CD4-positive, alpha-beta T cell treated with Interleukin-15 for 4 hours (primary cell): ENCODE results near the gene PCSK1.
"Not testable (repeated sequence)": the region's sequence is repeated elsewhere in the genome, so short reads cannot be mapped to it uniquely, and the experiment has no call there.

Source experiments
- DNase-seq: peaks from one replicate; pipeline ENCODE4 v3.0.0-alpha.2; 2020; ENCODE audit warnings: low spot score

PCSK1 gene

DNA sequence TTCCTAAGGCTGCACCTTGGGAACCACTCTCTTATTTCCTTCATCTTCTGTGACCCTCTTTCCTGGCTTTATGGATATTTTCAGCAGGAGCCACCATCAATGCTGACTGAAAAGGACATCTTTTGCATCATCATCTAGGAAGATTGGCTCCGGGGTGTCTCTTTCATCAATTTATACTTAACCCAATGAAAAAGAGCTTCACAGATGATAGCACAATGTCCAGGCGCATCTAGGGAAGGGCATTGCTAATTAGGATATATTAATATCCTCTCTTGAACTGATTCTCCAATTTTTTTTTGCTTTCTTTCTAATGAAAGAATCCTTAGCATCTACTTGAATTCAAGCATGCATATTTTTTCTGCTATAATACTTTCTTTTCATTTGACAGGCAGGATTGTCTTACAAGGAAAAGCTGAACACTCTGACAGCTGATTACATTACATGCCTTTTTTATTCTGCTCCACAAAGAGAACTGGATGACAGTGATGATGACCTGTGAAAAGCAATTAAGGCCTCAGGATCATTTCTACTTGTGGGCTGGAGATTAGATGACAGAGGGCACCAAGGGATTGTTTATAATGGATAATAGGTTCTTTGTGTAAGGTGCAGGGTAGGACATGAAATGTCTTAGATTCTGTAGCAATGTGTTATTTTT, 60.2 kb downstream of the PCSK1 start:
- DNase-seq = no peak

DNA sequence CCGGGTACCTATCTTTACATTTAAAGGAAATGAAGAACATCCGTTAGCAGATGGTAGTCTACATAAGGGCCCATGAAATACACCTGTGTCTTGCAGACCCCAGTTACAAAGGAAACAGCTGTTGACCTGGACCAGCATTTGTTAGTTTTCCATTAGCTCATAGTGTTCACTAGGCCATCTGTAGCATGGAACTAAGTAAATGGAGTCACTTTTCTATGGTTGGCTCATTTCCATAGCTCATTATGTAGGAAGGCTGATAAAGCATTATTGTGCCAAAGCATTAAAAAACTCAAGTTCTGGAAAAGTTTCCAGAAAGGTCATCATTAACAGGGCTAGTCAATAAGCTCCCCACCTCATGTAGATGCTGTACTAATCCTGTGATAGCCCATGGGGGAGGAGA, 62.1 kb downstream of the PCSK1 start:
- DNase-seq = no peak

DNA sequence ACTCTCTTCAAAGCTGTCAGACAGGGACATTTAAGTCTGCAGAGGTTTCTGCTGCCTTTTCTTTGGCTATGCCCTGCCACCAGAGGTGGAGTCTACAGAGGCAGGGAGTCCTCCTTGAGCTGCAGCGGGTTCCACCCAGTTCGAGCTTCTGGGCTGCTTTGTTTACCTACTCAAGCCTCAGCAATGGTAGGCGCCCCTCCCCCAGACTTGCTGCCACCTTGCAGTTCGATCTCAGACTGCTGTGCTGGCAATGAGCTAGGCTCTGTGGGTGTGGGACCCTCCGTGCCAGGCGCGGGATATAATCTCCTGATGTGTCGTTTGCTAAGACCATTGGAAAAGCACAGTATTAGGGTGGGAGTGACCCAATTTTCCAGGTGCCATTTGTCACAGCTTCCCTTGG, 65.7 kb downstream of the PCSK1 start:
- DNase-seq = not testable (repeated sequence)

DNA sequence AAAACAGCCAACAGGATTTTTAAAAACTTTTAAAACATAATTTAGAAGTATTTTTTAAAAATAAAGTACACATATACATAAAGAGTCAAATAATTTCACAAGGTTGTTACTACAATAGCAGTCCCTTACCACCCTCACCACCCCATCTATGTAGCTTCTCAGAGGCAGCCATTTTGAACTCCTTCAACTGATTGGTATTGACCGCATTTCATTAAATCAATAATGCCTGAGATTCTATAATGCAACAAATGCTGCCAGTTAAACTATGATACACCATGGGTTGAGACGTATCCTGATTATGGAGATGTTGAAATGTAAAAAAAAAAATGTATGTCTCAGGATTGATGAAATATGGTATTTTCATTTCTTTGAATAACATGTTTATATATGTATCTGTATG, 78.8 kb downstream of the PCSK1 start:
- no peak for DNase-seq

DNA sequence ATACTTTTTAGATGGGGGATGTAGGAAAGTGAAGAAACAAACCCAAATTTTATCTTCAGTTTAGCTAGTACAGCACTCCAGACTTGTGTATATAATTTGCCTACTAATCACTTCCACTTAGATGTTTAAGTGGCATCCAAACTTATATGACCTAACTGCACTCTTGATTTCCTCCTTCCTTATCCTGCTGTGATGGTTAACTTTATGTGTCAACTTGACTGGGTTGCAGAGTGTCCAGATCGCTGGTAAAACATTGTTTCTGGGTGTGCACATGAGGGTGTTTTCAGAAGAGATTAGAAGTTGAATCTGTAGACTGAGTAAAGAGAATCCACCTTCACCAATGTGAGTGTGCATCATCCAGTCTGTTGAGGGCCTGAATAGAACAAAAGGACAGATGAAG, 79.8 kb downstream of the PCSK1 start:
- DNase-seq = no peak

DNA sequence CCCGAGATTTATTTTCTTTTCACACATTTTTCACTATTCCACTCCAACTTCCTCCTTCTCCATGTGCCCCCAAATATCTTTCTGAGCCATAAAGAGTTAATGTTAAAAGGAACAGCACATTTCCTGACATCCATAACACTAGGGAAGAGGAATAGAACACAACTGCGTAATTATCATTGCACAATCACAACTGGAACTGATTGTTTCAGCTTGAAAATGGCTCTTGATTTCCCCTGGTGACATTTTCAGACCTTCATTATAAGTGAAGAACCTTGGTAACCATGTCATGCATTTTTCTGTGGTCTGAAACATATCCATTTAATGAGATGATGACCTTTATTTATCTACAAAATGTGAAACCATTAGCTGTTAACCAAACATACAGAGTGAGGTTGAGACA, 82.4 kb downstream of the PCSK1 start:
- no peak for DNase-seq

DNA sequence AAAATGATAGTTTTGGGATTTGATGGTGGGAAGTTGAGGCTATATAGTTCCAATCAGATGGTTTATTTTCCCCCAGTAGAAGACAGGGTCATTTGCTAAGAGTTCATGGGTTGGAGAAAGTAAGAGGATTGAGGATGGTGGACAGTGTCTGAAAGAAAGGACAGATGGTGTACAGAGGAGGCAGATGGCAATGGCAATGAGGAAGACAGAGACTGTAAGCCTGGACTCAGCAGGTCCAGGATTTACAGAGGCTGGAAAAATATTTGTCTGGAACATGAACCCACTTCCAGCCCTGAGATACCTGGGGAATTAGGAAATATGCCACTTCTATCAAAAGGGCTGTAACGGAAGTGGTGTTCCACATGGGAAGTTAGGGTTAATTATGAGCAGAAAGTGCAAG, 84.5 kb downstream of the PCSK1 start:
- DNase-seq = no peak

DNA sequence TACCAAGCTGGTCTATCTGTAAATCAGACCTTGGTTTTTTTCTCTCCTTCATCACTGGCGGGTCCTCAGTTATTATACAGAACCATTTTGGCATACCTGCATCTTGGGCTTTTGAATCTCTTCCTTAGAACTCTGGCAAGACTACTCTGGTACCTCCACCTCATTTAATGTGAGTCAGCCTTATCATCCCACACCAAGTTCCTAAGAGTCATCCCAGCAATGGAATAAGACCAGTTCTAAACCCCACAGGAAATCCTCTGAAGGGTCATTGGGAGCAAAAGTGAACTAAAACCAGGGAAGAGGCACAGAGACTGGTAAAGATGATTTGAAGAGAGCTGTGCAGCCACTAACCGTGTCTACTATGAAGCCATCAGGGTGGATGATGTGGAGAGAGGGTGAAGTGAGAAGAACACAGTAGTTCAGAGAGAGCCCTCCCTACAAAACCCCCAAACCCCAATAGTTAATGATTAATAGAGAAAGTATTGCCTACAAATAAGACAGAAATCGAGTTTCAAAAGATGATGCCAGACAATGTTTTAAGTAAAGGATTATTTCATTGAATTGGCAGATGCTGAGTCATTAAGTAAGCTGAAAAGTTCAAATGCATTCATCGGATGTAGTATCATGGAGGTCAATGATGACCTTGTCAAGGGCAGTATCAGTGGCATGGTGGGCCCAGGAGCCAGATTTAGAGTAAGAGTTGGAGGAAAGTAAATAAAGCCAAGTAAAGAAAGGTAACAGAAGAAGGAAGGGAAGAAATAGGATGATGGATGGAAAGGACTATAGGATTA, 85.4 kb downstream of the PCSK1 start:
- DNase-seq = no peak

DNA sequence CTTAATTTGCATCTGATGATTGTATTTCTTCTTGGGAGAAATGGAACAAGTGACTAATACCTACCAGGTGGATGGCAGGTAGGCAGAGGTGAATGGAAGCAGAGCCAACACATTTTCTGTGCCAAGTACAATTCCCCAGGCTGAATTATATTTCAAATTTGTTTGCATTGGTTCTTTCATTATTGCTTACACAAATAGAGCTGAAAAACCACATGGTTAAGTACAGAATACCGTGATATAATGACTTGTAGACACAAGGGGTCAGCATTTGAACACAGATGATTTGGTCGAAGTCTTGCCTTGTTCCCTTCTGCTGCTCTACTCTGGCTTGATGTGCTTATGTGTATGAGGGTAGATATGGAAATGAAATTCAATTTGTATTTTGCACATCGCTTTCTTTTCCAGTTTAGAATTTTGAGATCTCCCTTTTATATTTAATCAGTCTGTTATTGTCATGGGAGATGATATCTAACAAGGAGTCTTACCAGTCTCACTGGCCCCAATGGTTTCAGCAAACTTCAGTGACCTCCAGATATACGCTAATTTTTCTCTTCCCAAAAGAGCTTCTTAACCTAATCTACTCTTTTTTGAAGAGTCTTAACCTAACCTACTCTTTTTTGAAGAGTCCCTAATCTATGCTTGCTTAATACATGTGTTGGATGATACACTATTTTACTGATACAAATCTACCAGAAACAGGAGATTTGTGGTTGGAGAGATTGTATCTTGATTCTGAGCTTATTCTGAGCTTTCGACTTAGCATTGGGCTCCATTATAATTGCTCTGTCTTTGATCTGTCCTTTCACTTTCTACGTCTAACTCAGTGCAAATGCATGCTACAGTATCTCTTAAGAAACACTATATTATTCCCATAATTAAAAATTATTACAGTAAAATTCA, 88.1 kb downstream of the PCSK1 start:
- DNase-seq = peak; percentile 58

DNA sequence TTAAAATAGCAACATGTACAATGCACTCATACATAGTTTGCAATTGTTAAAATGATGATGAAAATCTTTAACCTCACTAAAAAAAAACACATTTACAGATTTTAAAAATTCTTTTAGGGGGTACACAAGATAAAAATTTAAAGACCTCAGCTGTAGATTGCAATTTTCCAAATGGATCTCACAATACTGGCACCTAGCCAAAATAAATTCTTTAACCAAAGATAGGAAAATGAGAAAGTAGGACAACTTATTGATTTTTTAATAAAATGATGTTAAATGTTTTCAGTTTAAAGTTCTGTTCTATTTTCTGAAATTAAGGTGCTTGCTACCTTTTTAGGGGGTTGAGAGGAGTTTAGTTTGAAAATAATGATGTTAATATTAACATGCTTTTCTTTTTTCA, 90.0 kb downstream of the PCSK1 start:
- no peak for DNase-seq

DNA sequence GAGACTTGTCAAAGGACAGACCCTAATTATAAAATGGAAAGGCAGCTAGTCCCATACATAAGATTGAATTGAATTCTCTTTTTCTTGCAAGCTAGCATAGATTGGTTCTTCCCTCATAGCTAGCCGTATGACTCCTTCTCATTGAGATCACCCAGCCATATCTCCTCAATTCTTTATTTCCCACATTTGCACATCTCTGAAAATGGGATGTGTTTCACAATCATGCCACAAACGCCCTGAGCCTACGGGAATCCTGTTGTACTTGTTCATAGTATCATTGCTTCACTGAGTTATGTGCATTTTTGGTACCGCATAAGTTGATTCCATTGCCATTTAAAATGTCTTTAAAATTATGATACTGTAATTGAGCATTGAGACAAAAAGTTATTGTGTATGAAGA, 90.5 kb downstream of the PCSK1 start:
- no peak for DNase-seq
